Neural cell (in vitro differentiated cells): Measurements from ENCODE around the gene COMP.

ENCODE experiments used
- CTCF ChIP-seq: fragments of 450-650 bp; IDR thresholded peaks from 2 replicates; pipeline ENCODE4 v1.5.1; 2014; ENCODE audit warnings: antibody characterized with exemption, mild to moderate bottlenecking, moderate library complexity; ENCODE audit not compliant: poor library complexity, severe bottlenecking
- TAF1 ChIP-seq: IDR thresholded peaks from 2 replicates; pipeline ENCODE4 v1.6.1; 2012; ENCODE audit warnings: low read depth

- TF ChIP-seq CTCF (no peak), TAF1 (no peak)
These were observed 8.4 kb downstream of the COMP start for GRCh38 chr19:18782559-18783225.
